ENCODE data around the gene TSPAN5. TPM values are rescaled to one million over a fixed set of nuclear protein-coding genes. Genes with fewer than 3 reads are reported as not detected.

TSPAN5 gene
- total RNA-seq, 1 experiment from 2014 or later = 12.4 TPM

DNA sequence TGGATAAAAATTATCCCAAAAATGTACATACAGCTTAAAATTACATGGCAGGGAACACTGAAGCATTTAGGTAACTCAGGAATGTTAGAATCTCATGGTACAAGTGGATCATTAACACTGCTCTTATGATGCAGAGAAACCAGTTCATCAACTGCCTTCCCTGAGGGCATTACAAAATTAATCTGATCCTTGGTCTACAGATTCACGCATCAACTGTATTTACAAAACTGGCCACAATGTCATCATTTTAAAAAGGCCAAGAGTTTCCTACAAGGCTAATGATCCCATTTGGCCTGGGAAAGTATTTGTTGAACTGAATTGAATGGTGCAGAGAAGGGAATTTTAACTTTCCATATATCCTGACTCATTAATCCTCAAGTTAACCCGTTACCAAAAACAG lies 84.6 kb downstream of the TSPAN5 start:
- Histone ChIP-seq H3F3A (ENCODE audit: insufficient read depth, low read depth) (peaks cover 25% of the 10 kb centered on the region), H3K4me2 (peak overlapping the region; percentile 40), H3K79me2 (ENCODE audit: low read depth) (peaks cover 10% of the 10 kb centered on the region), H3K4me1 (replicated peaks; ENCODE audit: insufficient read depth) (peaks cover 43% of the 10 kb centered on the region), H3K27me3 (ENCODE audit: insufficient read depth, low read depth) (no peaks in the 10 kb centered on the region), H2AFZ (no peak overlapping the region), H3K9me3 (ENCODE audit: insufficient read depth, low read depth) (no peaks in the 10 kb centered on the region), H3K27ac (peak overlapping the region; percentile 91), H3K9me2 (ENCODE audit: insufficient read depth) (no peaks in the 10 kb centered on the region), H3K4me3 (no peak overlapping the region; the same call in 1 of the 2 replicates), H4K20me1 (ENCODE audit: insufficient read depth) (no peaks in the 10 kb centered on the region), H3K36me3 (ENCODE audit: low read depth) (no peaks in the 10 kb centered on the region)
- ChIA-PET POLR2A (ENCODE audit: unreplicated experiment) (no interaction called here), CTCF (no interaction called here)
- DNase-seq = peak; percentile 14 to 95
- TF ChIP-seq EZH2 (IDR thresholded peaks at IDR 0.05; ENCODE audit: low read depth) = no peak
- no peak for TF ChIP-seq CTCF (conservative IDR thresholded peaks at IDR 0.05)
- BruUV-seq (replicated peaks) = no TSS peak
- intact Hi-C loops (cut with micrococcal nuclease; ENCODE audit: unreplicated experiment) = loop anchor here (5.0 kb wide), 1 partner anchor 106 kb away; no protein-coding TSS in a partner anchor

- intact Hi-C loops (cut with micrococcal nuclease; ENCODE audit: unreplicated experiment) = loop anchor here (5.0 kb wide), 1 partner anchor 105 kb away; no protein-coding TSS in a partner anchor
- Histone ChIP-seq H3K4me3 (no peak overlapping the region), H3K4me2 (peak overlapping the region; percentile 40), H2AFZ (no peak overlapping the region), H3K9me2 (ENCODE audit: insufficient read depth) (no peaks in the 10 kb centered on the region), H4K20me1 (ENCODE audit: insufficient read depth) (no peaks in the 10 kb centered on the region), H3K9me3 (ENCODE audit: insufficient read depth, low read depth) (no peaks in the 10 kb centered on the region), H3K4me1 (replicated peaks; ENCODE audit: insufficient read depth) (peaks cover 43% of the 10 kb centered on the region), H3F3A (ENCODE audit: insufficient read depth, low read depth) (peaks cover 25% of the 10 kb centered on the region), H3K36me3 (ENCODE audit: low read depth) (no peaks in the 10 kb centered on the region), H3K27ac (peak overlapping the region; percentile 91), H3K79me2 (ENCODE audit: low read depth) (peaks cover 10% of the 10 kb centered on the region), H3K27me3 (ENCODE audit: insufficient read depth, low read depth) (no peaks in the 10 kb centered on the region)
- ChIA-PET CTCF (no interaction called here), POLR2A (ENCODE audit: unreplicated experiment) (no interaction called here)
- no peak for TF ChIP-seq CTCF (conservative IDR thresholded peaks at IDR 0.05)
- no peak for TF ChIP-seq EZH2 (IDR thresholded peaks at IDR 0.05; ENCODE audit: low read depth)
- BruUV-seq (replicated peaks) = no TSS peak
- peak in 1 of 2 experiments; percentile 93 for DNase-seq
These were observed 85.7 kb downstream of the TSPAN5 start for GRCh38 chr4:98572697-98573096.

DNA sequence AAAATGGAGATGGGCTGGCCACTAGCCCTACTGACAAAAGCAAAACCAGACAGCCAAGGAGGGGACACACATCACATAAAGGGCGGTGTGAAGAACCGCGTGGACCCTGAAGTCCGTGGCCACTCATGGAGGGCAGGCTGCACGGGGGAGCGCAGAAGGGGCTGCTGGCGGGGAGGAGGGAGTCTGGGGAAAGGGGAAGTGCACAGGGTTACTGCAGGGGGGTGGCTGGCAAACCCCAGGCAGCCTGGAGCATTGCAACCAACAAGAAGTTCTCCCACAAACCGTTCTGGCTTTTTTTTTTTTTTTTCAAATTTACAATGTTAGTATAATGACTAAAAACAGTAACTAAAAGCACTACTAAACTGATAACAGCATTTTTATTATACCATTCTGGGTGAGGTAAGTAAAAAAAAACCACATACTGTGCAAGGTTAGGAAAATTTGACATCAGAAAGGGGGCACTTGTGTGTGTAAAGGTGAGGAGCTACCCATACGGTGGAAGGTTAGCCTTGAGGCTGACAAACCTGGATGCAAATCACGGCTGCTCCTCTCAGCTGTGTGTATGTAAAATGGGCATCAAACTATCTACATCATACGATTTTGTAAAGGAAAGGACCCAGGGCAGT lies 87.1 kb downstream of the TSPAN5 start:
- Histone ChIP-seq H3K27ac (no peak overlapping the region), H3K4me3 (no peak overlapping the region), H3K27me3 (ENCODE audit: insufficient read depth, low read depth) (no peaks in the 10 kb centered on the region), H3K4me2 (no peak overlapping the region), H3K36me3 (ENCODE audit: low read depth) (no peaks in the 10 kb centered on the region), H3K9me3 (ENCODE audit: insufficient read depth, low read depth) (no peaks in the 10 kb centered on the region), H3F3A (ENCODE audit: insufficient read depth, low read depth) (peaks cover 25% of the 10 kb centered on the region), H3K79me2 (ENCODE audit: low read depth) (peaks cover 7% of the 10 kb centered on the region), H4K20me1 (ENCODE audit: insufficient read depth) (no peaks in the 10 kb centered on the region), H3K4me1 (replicated peaks; ENCODE audit: insufficient read depth) (peaks cover 43% of the 10 kb centered on the region), H2AFZ (no peak overlapping the region), H3K9me2 (ENCODE audit: insufficient read depth) (no peaks in the 10 kb centered on the region)
- ChIA-PET CTCF (no interaction called here), POLR2A (ENCODE audit: unreplicated experiment) (no interaction called here)
- intact Hi-C loops (cut with micrococcal nuclease; ENCODE audit: unreplicated experiment) = loop anchor here (5.0 kb wide), 1 partner anchor 104 kb away; no protein-coding TSS in a partner anchor
- no TSS peak for BruUV-seq (replicated peaks)
- TF ChIP-seq EZH2 (IDR thresholded peaks at IDR 0.05; ENCODE audit: low read depth) (no peak), CTCF (conservative IDR thresholded peaks at IDR 0.05) (no peak)
- no peak for DNase-seq
